ENCODE measurements around the gene GRM2. TPM values are rescaled to one million over a fixed set of nuclear protein-coding genes. Genes with fewer than 3 reads are reported as not detected.
"Not testable (repeated sequence)": the region's sequence is repeated elsewhere in the genome, so short reads cannot be mapped to it uniquely, and the experiment has no call there.

Gene GRM2
- polyA plus RNA-seq, 6 donors from 2014 or later = 0.07 to 0.15 TPM; not detected in 4

- Mint-ChIP-seq H3K36me3 (peaks cover 0 to 5% of the 10 kb centered on the region in 2 donors), H3K9me3 (peaks cover 0 to 4% (median 1%) of the 10 kb centered on the region in 7 donors), H3K4me3 (no peak overlapping the region), H3K27ac (peak overlapping the region in 1 of 6 donors; percentile 15), H3K27me3 (peaks cover 4 to 17% (median 15%) of the 10 kb centered on the region in 3 donors), H3K4me1 (no peaks in the 10 kb centered on the region)
- ATAC-seq (ENCODE audit: low read depth in 2 of 2) = no peak
- DNase-seq = no peak
Observed at GRCh38 chr3:51729042-51729633, 22.3 kb downstream of the GRM2 start.

- Mint-ChIP-seq H3K4me1 (no peaks in the 10 kb centered on the region), H3K4me3 (no peak overlapping the region), H3K36me3 (peaks cover 0 to 8% of the 10 kb centered on the region in 2 donors), H3K27me3 (peaks cover 18 to 45% (median 37%) of the 10 kb centered on the region in 3 donors), H3K27ac (no peak overlapping the region), H3K9me3 (peaks cover 0 to 10% (median 1%) of the 10 kb centered on the region in 7 donors)
- no peak for ATAC-seq (ENCODE audit: low read depth in 2 of 2)
- no peak for DNase-seq
Observed at GRCh38 chr3:51733859-51734571, 27.1 kb downstream of the GRM2 start.

- peak overlapping the region in 1 of 6 donors; percentile 72 for H3K27ac Mint-ChIP-seq
Observed at GRCh38 chr3:51734572-51734907, 27.7 kb downstream of the GRM2 start.

GRCh38 chr3:51735039-51735438 lies 28.2 kb downstream of the GRM2 start:
- peaks cover 0 to 8% of the 10 kb centered on the region in 2 donors for H3K36me3 Mint-ChIP-seq
- H3K4me1 Mint-ChIP-seq = no peaks in the 10 kb centered on the region
- H3K27me3 Mint-ChIP-seq = peaks cover 22 to 46% (median 41%) of the 10 kb centered on the region in 3 donors
- no peak for DNase-seq
- H3K9me3 Mint-ChIP-seq = peaks cover 0 to 10% (median 1%) of the 10 kb centered on the region in 7 donors
- H3K27ac Mint-ChIP-seq = no peak overlapping the region
- H3K4me3 Mint-ChIP-seq = no peak overlapping the region
- ATAC-seq (ENCODE audit: low read depth in 2 of 2) = no peak

More at GRCh38 chr3:51734572-51734907, 27.7 kb downstream of the GRM2 start:
- Mint-ChIP-seq H3K4me3 (no peak overlapping the region), H3K27me3 (peaks cover 22 to 46% (median 38%) of the 10 kb centered on the region in 3 donors), H3K4me1 (no peaks in the 10 kb centered on the region), H3K36me3 (peaks cover 0 to 8% of the 10 kb centered on the region in 2 donors), H3K9me3 (peaks cover 0 to 10% (median 1%) of the 10 kb centered on the region in 7 donors)
- DNase-seq = no peak
- ATAC-seq (ENCODE audit: low read depth in 2 of 2) = no peak

- DNase-seq (no peak), ATAC-seq (ENCODE audit: low read depth in 2 of 2) (no peak)
- H3K27me3 Mint-ChIP-seq = peaks cover 22 to 47% (median 46%) of the 10 kb centered on the region in 3 donors
- peak overlapping the region in 1 of 6 donors; percentile 38 for H3K27ac Mint-ChIP-seq
- H3K36me3 Mint-ChIP-seq = peaks cover 0 to 8% of the 10 kb centered on the region in 2 donors
- H3K4me3 Mint-ChIP-seq = no peak overlapping the region
- no peaks in the 10 kb centered on the region for H3K4me1 Mint-ChIP-seq
- peaks cover 0 to 10% (median 1%) of the 10 kb centered on the region in 7 donors for H3K9me3 Mint-ChIP-seq
Observed at GRCh38 chr3:51735950-51736349, 29.1 kb downstream of the GRM2 start.

GRCh38 chr3:51739110-51739509 lies 32.2 kb downstream of the GRM2 start:
- Mint-ChIP-seq H3K27me3 (peaks cover 18 to 44% (median 31%) of the 10 kb centered on the region in 3 donors), H3K27ac (no peak overlapping the region)

GRCh38 chr3:51742320-51742719 lies 35.5 kb downstream of the GRM2 start:
- not testable (repeated sequence) for H3K27ac Mint-ChIP-seq; H3K9me3 Mint-ChIP-seq; H3K36me3 Mint-ChIP-seq; H3K4me1 Mint-ChIP-seq; H3K4me3 Mint-ChIP-seq; DNase-seq; ATAC-seq (ENCODE audit: low read depth in 2 of 2)
- H3K27me3 Mint-ChIP-seq = peaks cover 14 to 29% (median 27%) of the 10 kb centered on the region in 3 donors

More at GRCh38 chr3:51739110-51739509, 32.2 kb downstream of the GRM2 start:
- Mint-ChIP-seq H3K4me3 (no peak overlapping the region), H3K36me3 (peaks cover 0 to 3% of the 10 kb centered on the region in 2 donors), H3K9me3 (peaks cover 0 to 13% (median 3%) of the 10 kb centered on the region in 7 donors), H3K4me1 (peaks cover 0 to 4% (median 0%) of the 10 kb centered on the region in 3 donors)
- ATAC-seq (ENCODE audit: low read depth in 2 of 2) = no peak
- DNase-seq = no peak

- H3K9me3 Mint-ChIP-seq; H3K27ac Mint-ChIP-seq; H3K4me3 Mint-ChIP-seq; H3K4me1 Mint-ChIP-seq; H3K36me3 Mint-ChIP-seq; ATAC-seq (ENCODE audit: low read depth in 2 of 2); DNase-seq: not testable (repeated sequence)
- H3K27me3 Mint-ChIP-seq = peaks cover 7 to 22% (median 20%) of the 10 kb centered on the region in 3 donors
Observed at GRCh38 chr3:51742978-51743377, 36.1 kb downstream of the GRM2 start.

- ATAC-seq (ENCODE audit: low read depth in 2 of 2) = no peak
- no peak for DNase-seq
- peaks cover 0 to 7% (median 6%) of the 10 kb centered on the region in 3 donors for H3K27me3 Mint-ChIP-seq
Observed at GRCh38 chr3:51747840-51748239, 41.0 kb downstream of the GRM2 start.

GRCh38 chr3:51748327-51748726 lies 41.5 kb downstream of the GRM2 start:
- Mint-ChIP-seq H3K27me3 (peaks cover 0 to 7% (median 6%) of the 10 kb centered on the region in 3 donors), H3K27ac (no peak overlapping the region), H3K36me3 (no peaks in the 10 kb centered on the region), H3K4me1 (peaks cover 0 to 6% (median 0%) of the 10 kb centered on the region in 3 donors), H3K4me3 (no peak overlapping the region), H3K9me3 (peaks cover 0 to 2% (median 0%) of the 10 kb centered on the region in 7 donors)
- no peak for DNase-seq
- ATAC-seq (ENCODE audit: low read depth in 2 of 2) = no peak

More at GRCh38 chr3:51747840-51748239, 41.0 kb downstream of the GRM2 start:
- H3K4me1 Mint-ChIP-seq = peaks cover 0 to 6% (median 4%) of the 10 kb centered on the region in 3 donors
- no peak overlapping the region for H3K27ac Mint-ChIP-seq
- H3K36me3 Mint-ChIP-seq = no peaks in the 10 kb centered on the region
- H3K9me3 Mint-ChIP-seq = peaks cover 0 to 6% (median 4%) of the 10 kb centered on the region in 7 donors
- H3K4me3 Mint-ChIP-seq = no peak overlapping the region

GRCh38 chr3:51750878-51751277 lies 44.0 kb downstream of the GRM2 start:
- Mint-ChIP-seq H3K9me3 (peaks cover 0 to 7% (median under 1%) of the 10 kb centered on the region in 7 donors), H3K27me3 (peaks cover 7 to 27% (median 14%) of the 10 kb centered on the region in 3 donors), H3K27ac (no peak overlapping the region), H3K36me3 (peaks cover 0 to 5% of the 10 kb centered on the region in 2 donors), H3K4me3 (no peak overlapping the region), H3K4me1 (peaks cover 0 to 11% (median 5%) of the 10 kb centered on the region in 3 donors)
- ATAC-seq (ENCODE audit: low read depth in 2 of 2) = no peak
- DNase-seq = no peak

- no peak overlapping the region for H3K27ac Mint-ChIP-seq
- no peak overlapping the region for H3K4me3 Mint-ChIP-seq
- peaks cover 0 to 9% of the 10 kb centered on the region in 2 donors for H3K36me3 Mint-ChIP-seq
- ATAC-seq (ENCODE audit: low read depth in 2 of 2) = no peak
- peaks cover 6 to 31% (median 18%) of the 10 kb centered on the region in 3 donors for H3K27me3 Mint-ChIP-seq
- H3K4me1 Mint-ChIP-seq = peaks cover 0 to 11% (median 5%) of the 10 kb centered on the region in 3 donors
- no peak for DNase-seq
- H3K9me3 Mint-ChIP-seq = peaks cover 2 to 11% (median 4%) of the 10 kb centered on the region in 7 donors
Observed at GRCh38 chr3:51751287-51751686, 44.4 kb downstream of the GRM2 start.
